Inflammatory macrophage (primary cell): ENCODE results near the gene NFKBIL1.

ENCODE experiments used
- DNase-seq, 2 donors: peaks; one replicate each; pipeline ENCODE4 v3.0.0-alpha.2; 2020 to 2022

Gene NFKBIL1

DNA sequence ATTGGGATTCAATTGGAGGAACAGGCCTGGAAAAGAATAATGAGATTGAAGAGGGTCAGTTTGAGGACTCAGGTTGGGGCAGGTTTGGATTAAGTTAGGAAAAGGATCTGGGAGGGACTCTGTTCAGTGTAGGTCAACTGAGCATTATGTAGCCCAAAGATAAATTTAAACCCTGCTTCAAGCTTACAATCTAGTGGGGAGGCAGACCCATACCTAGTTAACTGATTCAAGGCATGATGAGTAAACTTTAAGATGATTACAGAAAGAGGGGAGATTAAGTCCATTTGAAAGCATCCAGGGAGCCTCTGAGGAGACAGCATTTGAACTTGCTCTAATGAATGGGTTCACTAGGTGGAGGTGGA, 13.3 kb downstream of the NFKBIL1 start:
- DNase-seq: no peak

GRCh38 chr6:31567531-31568370, 20.3 kb downstream of the NFKBIL1 start:
- peak in 1 of 2 donors; percentile 40 for DNase-seq

- DNase-seq: peak; percentile 83 to 86
These were observed 21.1 kb downstream of the NFKBIL1 start for GRCh38 chr6:31568537-31568961.

GRCh38 chr6:31569861-31570536, 22.6 kb downstream of the NFKBIL1 start:
- no peak for DNase-seq

DNA sequence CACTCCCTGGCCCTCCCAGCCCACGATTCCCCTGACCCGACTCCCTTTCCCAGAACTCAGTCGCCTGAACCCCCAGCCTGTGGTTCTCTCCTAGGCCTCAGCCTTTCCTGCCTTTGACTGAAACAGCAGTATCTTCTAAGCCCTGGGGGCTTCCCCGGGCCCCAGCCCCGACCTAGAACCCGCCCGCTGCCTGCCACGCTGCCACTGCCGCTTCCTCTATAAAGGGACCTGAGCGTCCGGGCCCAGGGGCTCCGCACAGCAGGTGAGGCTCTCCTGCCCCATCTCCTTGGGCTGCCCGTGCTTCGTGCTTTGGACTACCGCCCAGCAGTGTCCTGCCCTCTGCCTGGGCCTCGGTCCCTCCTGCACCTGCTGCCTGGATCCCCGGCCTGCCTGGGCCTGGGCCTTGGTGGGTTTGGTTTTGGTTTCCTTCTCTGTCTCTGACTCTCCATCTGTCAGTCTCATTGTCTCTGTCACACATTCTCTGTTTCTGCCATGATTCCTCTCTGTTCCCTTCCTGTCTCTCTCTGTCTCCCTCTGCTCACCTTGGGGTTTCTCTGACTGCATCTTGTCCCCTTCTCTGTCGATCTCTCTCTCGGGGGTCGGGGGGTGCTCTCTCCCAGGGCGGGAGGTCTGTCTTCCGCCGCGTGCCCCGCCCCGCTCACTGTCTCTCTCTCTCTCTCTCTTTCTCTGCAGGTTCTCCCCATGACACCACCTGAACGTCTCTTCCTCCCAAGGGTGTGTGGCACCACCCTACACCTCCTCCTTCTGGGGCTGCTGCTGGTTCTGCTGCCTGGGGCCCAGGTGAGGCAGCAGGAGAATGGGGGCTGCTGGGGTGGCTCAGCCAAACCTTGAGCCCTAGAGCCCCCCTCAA, 24.9 kb downstream of the NFKBIL1 start, which contains the start of gene LTA:
Gene LTA, plus strand, starts transcription at position 249 of the 871 bp plus-strand sequence. Its CDS starts 454 bp downstream, at position 703.
- DNase-seq: no peak

- no peak for DNase-seq
These were observed 26.1 kb downstream of the NFKBIL1 start for GRCh38 chr6:31573239-31574105.

- no peak for DNase-seq
These were observed 27.0 kb downstream of the NFKBIL1 start for GRCh38 chr6:31574106-31575061.

DNA sequence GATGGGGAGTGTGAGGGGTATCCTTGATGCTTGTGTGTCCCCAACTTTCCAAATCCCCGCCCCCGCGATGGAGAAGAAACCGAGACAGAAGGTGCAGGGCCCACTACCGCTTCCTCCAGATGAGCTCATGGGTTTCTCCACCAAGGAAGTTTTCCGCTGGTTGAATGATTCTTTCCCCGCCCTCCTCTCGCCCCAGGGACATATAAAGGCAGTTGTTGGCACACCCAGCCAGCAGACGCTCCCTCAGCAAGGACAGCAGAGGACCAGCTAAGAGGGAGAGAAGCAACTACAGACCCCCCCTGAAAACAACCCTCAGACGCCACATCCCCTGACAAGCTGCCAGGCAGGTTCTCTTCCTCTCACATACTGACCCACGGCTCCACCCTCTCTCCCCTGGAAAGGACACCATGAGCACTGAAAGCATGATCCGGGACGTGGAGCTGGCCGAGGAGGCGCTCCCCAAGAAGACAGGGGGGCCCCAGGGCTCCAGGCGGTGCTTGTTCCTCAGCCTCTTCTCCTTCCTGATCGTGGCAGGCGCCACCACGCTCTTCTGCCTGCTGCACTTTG, 28.0 kb downstream of the NFKBIL1 start, which contains the start of gene TNF:
Gene TNF, plus strand, starts transcription at position 231 of the 567 bp plus-strand sequence. Its CDS starts 177 bp downstream, at position 408.
- DNase-seq: peak; percentile 92 to 93

- DNase-seq: no peak
These were observed 28.7 kb downstream of the NFKBIL1 start for GRCh38 chr6:31575952-31576685.

- DNase-seq: no peak
These were observed 29.6 kb downstream of the NFKBIL1 start for GRCh38 chr6:31576897-31577578.

DNA sequence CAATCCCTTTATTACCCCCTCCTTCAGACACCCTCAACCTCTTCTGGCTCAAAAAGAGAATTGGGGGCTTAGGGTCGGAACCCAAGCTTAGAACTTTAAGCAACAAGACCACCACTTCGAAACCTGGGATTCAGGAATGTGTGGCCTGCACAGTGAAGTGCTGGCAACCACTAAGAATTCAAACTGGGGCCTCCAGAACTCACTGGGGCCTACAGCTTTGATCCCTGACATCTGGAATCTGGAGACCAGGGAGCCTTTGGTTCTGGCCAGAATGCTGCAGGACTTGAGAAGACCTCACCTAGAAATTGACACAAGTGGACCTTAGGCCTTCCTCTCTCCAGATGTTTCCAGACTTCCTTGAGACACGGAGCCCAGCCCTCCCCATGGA, 30.2 kb downstream of the NFKBIL1 start:
- no peak for DNase-seq

DNA sequence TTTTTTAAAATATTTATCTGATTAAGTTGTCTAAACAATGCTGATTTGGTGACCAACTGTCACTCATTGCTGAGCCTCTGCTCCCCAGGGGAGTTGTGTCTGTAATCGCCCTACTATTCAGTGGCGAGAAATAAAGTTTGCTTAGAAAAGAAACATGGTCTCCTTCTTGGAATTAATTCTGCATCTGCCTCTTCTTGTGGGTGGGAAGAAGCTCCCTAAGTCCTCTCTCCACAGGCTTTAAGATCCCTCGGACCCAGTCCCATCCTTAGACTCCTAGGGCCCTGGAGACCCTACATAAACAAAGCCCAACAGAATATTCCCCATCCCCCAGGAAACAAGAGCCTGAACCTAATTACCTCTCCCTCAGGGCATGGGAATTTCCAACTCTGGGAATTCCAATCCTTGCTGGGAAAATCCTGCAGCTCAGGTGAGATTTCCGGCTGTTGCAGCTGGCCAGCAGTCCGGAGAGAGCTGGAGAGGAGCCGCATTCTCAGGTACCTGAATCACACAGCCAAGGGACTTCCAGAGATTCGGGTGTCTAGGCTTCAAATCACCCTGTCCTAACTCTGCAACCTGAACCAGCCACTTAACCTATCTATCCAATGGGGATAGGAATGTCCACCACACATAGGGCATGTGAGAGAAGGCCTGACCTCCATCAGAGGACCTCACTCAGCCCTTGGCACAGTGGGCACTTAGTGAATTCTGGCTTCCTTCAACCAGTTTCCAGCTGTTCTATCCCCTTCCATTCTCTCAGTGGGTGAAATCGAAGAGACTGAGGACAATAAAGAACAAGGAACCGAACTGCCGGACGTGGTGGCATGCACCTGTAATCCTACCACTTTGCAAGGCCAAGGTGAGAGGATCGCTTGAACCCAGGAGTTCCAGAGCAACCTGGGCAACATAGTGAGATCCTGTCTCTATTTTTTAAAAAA, 31.0 kb downstream of the NFKBIL1 start:
- no peak for DNase-seq

- no peak for DNase-seq
These were observed 31.7 kb downstream of the NFKBIL1 start for GRCh38 chr6:31579119-31579505.

DNA sequence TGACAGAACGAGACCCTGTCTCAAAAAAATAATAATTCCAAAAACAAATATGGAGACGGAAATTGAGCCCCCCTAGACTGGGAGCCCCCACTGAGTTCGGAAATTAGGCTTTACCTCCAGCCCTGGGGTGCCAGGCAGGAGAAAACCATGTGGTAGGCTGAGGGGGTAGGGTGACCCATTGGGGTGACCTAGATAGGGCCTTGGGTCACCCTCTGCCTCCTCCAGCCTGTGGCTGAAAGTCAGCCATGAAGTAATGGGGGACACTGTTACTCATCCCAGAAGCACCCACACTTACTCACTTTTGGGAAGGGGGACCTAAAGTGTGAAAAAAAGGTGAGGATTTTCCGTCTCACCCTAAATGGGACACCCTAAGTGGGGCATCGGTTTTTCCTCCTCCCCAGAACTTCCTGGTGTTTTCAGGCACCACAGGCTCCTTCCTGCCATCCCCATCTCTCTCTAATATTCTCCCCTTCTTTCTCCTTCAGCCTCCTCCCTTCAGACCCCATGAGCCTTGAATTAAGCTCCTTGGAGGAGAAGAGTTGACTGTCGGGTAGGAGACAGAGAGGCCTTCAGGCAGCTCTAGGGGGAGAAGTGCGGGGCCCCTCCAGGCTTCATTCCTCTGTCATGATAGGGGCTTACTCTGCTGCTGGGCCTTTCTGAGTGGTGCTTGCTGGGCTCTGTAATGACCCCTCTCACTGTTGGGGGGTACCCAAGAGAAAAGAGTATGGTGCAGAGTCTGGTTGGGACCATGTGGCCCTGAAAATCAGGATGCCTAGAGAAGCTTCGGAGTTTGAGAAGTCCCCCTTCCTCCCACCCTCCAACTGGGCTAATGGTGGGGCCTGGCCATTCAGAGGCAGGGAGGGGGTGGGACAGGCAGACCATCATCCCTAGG, 32.4 kb downstream of the NFKBIL1 start:
- no peak for DNase-seq

- DNase-seq: no peak
These were observed 33.0 kb downstream of the NFKBIL1 start for GRCh38 chr6:31580438-31580740.

DNA sequence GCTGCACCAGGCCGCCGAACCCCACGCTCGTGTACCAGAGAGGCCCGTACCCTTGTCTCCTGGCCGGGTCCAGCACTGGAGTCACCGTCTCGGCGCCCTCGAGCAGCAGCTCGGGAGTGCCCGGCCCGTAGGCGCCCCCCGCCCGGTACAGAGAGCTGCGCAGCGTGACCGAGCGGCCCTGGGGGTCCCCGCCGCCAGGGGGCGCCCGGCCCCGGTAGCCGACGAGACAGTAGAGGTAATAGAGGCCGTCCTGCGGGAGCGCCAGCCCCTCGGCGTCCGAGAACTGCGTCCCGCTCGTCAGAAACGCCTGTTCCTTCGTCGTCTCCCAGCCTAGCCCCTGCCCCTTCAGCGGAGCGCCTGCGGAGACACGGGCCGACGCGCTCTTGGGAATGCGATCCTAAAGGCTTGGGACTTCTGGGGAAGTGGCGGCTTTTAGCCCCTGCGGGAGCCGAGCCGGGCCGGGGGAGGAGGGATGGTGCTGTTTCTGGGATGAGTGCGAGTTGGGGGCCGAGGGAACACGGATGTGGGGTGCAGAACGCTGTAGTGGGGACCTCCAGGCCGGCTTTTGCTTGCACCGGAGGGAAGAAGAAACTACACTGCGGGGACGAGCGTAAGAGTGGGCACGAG, 33.5 kb downstream of the NFKBIL1 start:
- peak; percentile 74 to 82 for DNase-seq
